HFFc6 (cell line): Measurements from ENCODE around the gene CPPED1. TPM values are rescaled to one million over a fixed set of nuclear protein-coding genes. Genes with fewer than 3 reads are reported as not detected.

ENCODE experiments used
- DNase-seq: peaks from one replicate; pipeline ENCODE4 v3.0.0-alpha.2; 2018
- H3K27ac Mint-ChIP-seq: 2 replicates; pipeline ENCODE4 v1.8.0; 2020; ENCODE audit warnings: mild to moderate bottlenecking, mixed read lengths
- H3K27me3 Mint-ChIP-seq: 2 replicates; pipeline ENCODE4 v1.8.0; 2021; ENCODE audit warnings: mild to moderate bottlenecking, moderate library complexity, mixed read lengths; ENCODE audit not compliant: insufficient read depth
- H3K36me3 Mint-ChIP-seq: 2 replicates; pipeline ENCODE4 v1.8.0; 2021; ENCODE audit warnings: low read depth, mixed read lengths
- H3K4me1 Mint-ChIP-seq: 2 replicates; pipeline ENCODE4 v1.8.0; 2020; ENCODE audit warnings: low read depth, mixed read lengths
- H3K4me3 Mint-ChIP-seq: 2 replicates; pipeline ENCODE4 v1.8.0; 2020; ENCODE audit warnings: mild to moderate bottlenecking, moderate library complexity, mixed read lengths
- H3K9me3 Mint-ChIP-seq: 2 replicates; pipeline ENCODE4 v1.8.0; 2020; ENCODE audit warnings: mild to moderate bottlenecking, mixed read lengths
- CTCF ChIP-seq: fragments of 200-600 bp; sonication (generic); IDR thresholded peaks from 2 replicates; pipeline ENCODE4 v1.5.0; 2021; ENCODE audit warnings: antibody characterized with exemption, mild to moderate bottlenecking
- total RNA-seq, 6 experiments: library from RNA; stranded (reverse); fragmentation: NEBNext Ultra II Directional; extraction: Animal tissue kit (Norgen Biotek cat#: 25700); gene quantifications; 2 replicates in 1 of 6; 3 replicates in 5 of 6; pipeline ENCODE4 v1.2.3, GENCODE V29; 2021

CPPED1 gene
- total RNA-seq, 6 experiments from 2014 or later, result 54.6 to 66.7 (median 63.1) TPM

- Mint-ChIP-seq H3K4me3 (no peak overlapping the region), H3K27ac (no peak overlapping the region), H3K4me1 (peaks cover 38% of the 10 kb centered on the region), H3K9me3 (no peaks in the 10 kb centered on the region), H3K27me3 (no peaks in the 10 kb centered on the region; the same call in 1 of the 2 replicates), H3K36me3 (peaks cover 27% of the 10 kb centered on the region)
- DNase-seq, result no peak
- no peak for TF ChIP-seq CTCF
These were observed 121.1 kb downstream of the CPPED1 start for GRCh38 chr16:12682432-12683165.

- Mint-ChIP-seq H3K36me3 (peaks cover 34% of the 10 kb centered on the region), H3K9me3 (no peaks in the 10 kb centered on the region), H3K27me3 (no peaks in the 10 kb centered on the region; the same call in 1 of the 2 replicates), H3K4me3 (no peak overlapping the region), H3K4me1 (peaks cover 48% of the 10 kb centered on the region), H3K27ac (0 out of 2 replicates have a peak overlapping the region, but pooled peaks have one; percentile 71)
- DNase-seq, result no peak
- TF ChIP-seq CTCF, result no peak
These were observed 122.0 kb downstream of the CPPED1 start for GRCh38 chr16:12681653-12682052.

- DNase-seq, result no peak
- H3K36me3 Mint-ChIP-seq, result peaks cover 35% of the 10 kb centered on the region
- peaks cover 59% of the 10 kb centered on the region for H3K4me1 Mint-ChIP-seq
- H3K27ac Mint-ChIP-seq, result peak overlapping the region; percentile 71
- no peaks in the 10 kb centered on the region; the same call in 1 of the 2 replicates for H3K27me3 Mint-ChIP-seq
- H3K9me3 Mint-ChIP-seq, result no peaks in the 10 kb centered on the region
- 0 out of 2 replicates have a peak overlapping the region, but pooled peaks have one; percentile 1 for H3K4me3 Mint-ChIP-seq
- no peak for TF ChIP-seq CTCF
These were observed 123.2 kb downstream of the CPPED1 start for GRCh38 chr16:12680531-12680930.

- Mint-ChIP-seq H3K27me3 (no peaks in the 10 kb centered on the region; the same call in 1 of the 2 replicates), H3K27ac (peak overlapping the region; percentile 71), H3K4me1 (peaks cover 67% of the 10 kb centered on the region), H3K4me3 (peak overlapping the region; percentile 52), H3K36me3 (peaks cover 35% of the 10 kb centered on the region), H3K9me3 (no peaks in the 10 kb centered on the region)
- no peak for TF ChIP-seq CTCF
- peak; percentile 45 for DNase-seq
These were observed 123.9 kb downstream of the CPPED1 start for GRCh38 chr16:12679660-12680272.

- TF ChIP-seq CTCF, result no peak
- Mint-ChIP-seq H3K4me1 (peaks cover 75% of the 10 kb centered on the region), H3K27ac (no peak overlapping the region), H3K9me3 (no peaks in the 10 kb centered on the region), H3K4me3 (no peak overlapping the region), H3K27me3 (no peaks in the 10 kb centered on the region; the same call in 1 of the 2 replicates), H3K36me3 (peaks cover 30% of the 10 kb centered on the region)
- no peak for DNase-seq
These were observed 124.7 kb downstream of the CPPED1 start for GRCh38 chr16:12678983-12679382.
